ENCODE results near the gene CSDE1. TPM values are rescaled to one million over a fixed set of nuclear protein-coding genes. Genes with fewer than 3 reads are reported as not detected.

Gene CSDE1
- total RNA-seq, 1 experiment from 2014 or later: 812 TPM

GRCh38 chr1:114666954-114667353 lies 90.8 kb downstream of the CSDE1 start:
- Histone ChIP-seq H3K9me3 (ENCODE audit: low read depth, low read length, poor library complexity, severe bottlenecking) (no peaks in the 10 kb centered on the region), H3K4me1 (ENCODE audit: insufficient read depth, low read length, poor library complexity, severe bottlenecking) (no peaks in the 10 kb centered on the region), H3K36me3 (ENCODE audit: insufficient read depth, low read length, poor library complexity, severe bottlenecking) (no peaks in the 10 kb centered on the region), H3K4me3 (ENCODE audit: low read depth, low read length, poor library complexity, severe bottlenecking) (no peak overlapping the region), H3K27me3 (replicated peaks; ENCODE audit: insufficient read depth, low read depth, low read length, poor library complexity) (no peaks in the 10 kb centered on the region), H3K27ac (ENCODE audit: low read depth, low read length, poor library complexity, severe bottlenecking) (no peak overlapping the region)
- intact Hi-C loops (cut with micrococcal nuclease; ENCODE audit: unreplicated experiment): no loop called here
- ChIA-PET POLR2A (ENCODE audit: low non-redundant PET) (no interaction called here), CTCF (no interaction called here)
- TF ChIP-seq EZH2 (IDR thresholded peaks at IDR 0.05; ENCODE audit: borderline replicate concordance, low read depth, low read length, poor library complexity, severe bottlenecking) (no peak), CTCF (conservative IDR thresholded peaks at IDR 0.05; ENCODE audit: low read depth, low read length) (no peak)
- BruUV-seq (replicated peaks): no TSS peak
- DNase-seq (ENCODE audit: low spot score): no peak

Other genes with a start within 250 kb of the CSDE1 start
- gene TRIM33, start 246.8 kb downstream of the CSDE1 start, total RNA-seq (2021): 46.8 and 50.1 TPM in 2 replicates
- 67.4 and 75.7 TPM in 2 replicates for gene BCAS2, start 176.4 kb downstream of the CSDE1 start, total RNA-seq (2021)
- 1.9 and 2.5 TPM in 2 replicates for gene DENND2C, start 87.9 kb downstream of the CSDE1 start, total RNA-seq (2021)
- gene AMPD1, start 62.4 kb downstream of the CSDE1 start, total RNA-seq (2021): 0.19 and 0.37 TPM in 2 replicates
- gene NRAS, start 41.2 kb downstream of the CSDE1 start, total RNA-seq (2021): 72.2 and 79.1 TPM in 2 replicates
- gene SIKE1, start 22.7 kb upstream of the CSDE1 start, total RNA-seq (2021): 62.4 and 68.3 TPM in 2 replicates
- 0.41 TPM in 1 of 2 replicates, not detected in the other for gene SYCP1, start 96.9 kb upstream of the CSDE1 start, total RNA-seq (2021)

Data from A673 (cell line).